NCI-H187 (cell line): ENCODE data around the gene SPATA6.
"Not testable (repeated sequence)": the region's sequence is repeated elsewhere in the genome, so short reads cannot be mapped to it uniquely, and the experiment has no call there.

Source experiments
- DNase-seq, 2 experiments: peaks; one replicate each; lab custom pipeline; 2025; lab: John Stamatoyannopoulos, UW

SPATA6 gene

GRCh38 chr1:48471691-48472576, at the start of gene SPATA6:
Gene SPATA6 (minus strand): TSS chr1:48472204. CDS start chr1:48472008, 196 bp downstream.
- DNase-seq = peak; percentile 77 to 92

- not testable (repeated sequence) for DNase-seq
Observed at GRCh38 chr1:48519896-48520295, 47.9 kb upstream of the SPATA6 start.

- no peak for DNase-seq
Observed at GRCh38 chr1:48506870-48507269, 34.9 kb upstream of the SPATA6 start.

- no peak for DNase-seq
Observed at GRCh38 chr1:48500541-48501450, 28.8 kb upstream of the SPATA6 start.

GRCh38 chr1:48499211-48499735, 27.3 kb upstream of the SPATA6 start:
- no peak for DNase-seq

- peak; percentile 30 to 61 for DNase-seq
Observed at GRCh38 chr1:48498096-48498791, 26.2 kb upstream of the SPATA6 start.

GRCh38 chr1:48495911-48496310, 23.9 kb upstream of the SPATA6 start:
- DNase-seq = no peak

GRCh38 chr1:48495166-48495565, 23.2 kb upstream of the SPATA6 start:
- no peak for DNase-seq

- no peak for DNase-seq
Observed at GRCh38 chr1:48493970-48494769, 22.2 kb upstream of the SPATA6 start.

GRCh38 chr1:48493041-48493440, 21.0 kb upstream of the SPATA6 start:
- no peak for DNase-seq

- no peak for DNase-seq
Observed at GRCh38 chr1:48492392-48492791, 20.4 kb upstream of the SPATA6 start.

- DNase-seq = no peak
Observed at GRCh38 chr1:48488721-48489120, 16.7 kb upstream of the SPATA6 start.

- no peak for DNase-seq
Observed at GRCh38 chr1:48480504-48480903, 8.5 kb upstream of the SPATA6 start.

- DNase-seq = not testable (repeated sequence)
Observed at GRCh38 chr1:48480023-48480422, 8.0 kb upstream of the SPATA6 start.

- DNase-seq = no peak
Observed at GRCh38 chr1:48472638-48473037, 634 bp upstream of the SPATA6 start.

GRCh38 chr1:48470950-48471690, 884 bp downstream of the SPATA6 start:
- DNase-seq = no peak

- DNase-seq = no peak
Observed at GRCh38 chr1:48470481-48470855, 1.5 kb downstream of the SPATA6 start.

GRCh38 chr1:48469616-48470480, 2.2 kb downstream of the SPATA6 start:
- no peak for DNase-seq

GRCh38 chr1:48466594-48466993, 5.4 kb downstream of the SPATA6 start:
- no peak for DNase-seq
